Tibial nerve (tissue), 4 donors: ENCODE data around the gene CD209.

Source experiments
- CTCF ChIP-seq, 5 experiments: fragments of 200-600 bp in 3 of 5; fragments of 450-650 bp in 2 of 5; sonication (generic) in 3 of 5; IDR thresholded peaks; one replicate each; pipeline ENCODE4 v1.5.1; 2016 to 2019; ENCODE audit warnings: antibody characterized with exemption in 5 of 5, mild to moderate bottlenecking in 3 of 5, moderate library complexity in 2 of 5
- EP300 ChIP-seq, 2 donors: sonication (generic); formaldehyde crosslinking; IDR thresholded peaks; one replicate each; pipeline ENCODE4 v1.6.1; 2017; ENCODE audit warnings: antibody characterized with exemption in 2 of 2, mild to moderate bottlenecking in 1 of 2

- TF ChIP-seq CTCF (IDR thresholded peaks at IDR 0.05) (no peak), EP300 (IDR thresholded peaks at IDR 0.05) (no peak)
Measured at GRCh38 chr19:7744871-7745650, 2.3 kb downstream of the CD209 start.
